K562 (cell line): Measurements from ENCODE around the gene MED15. TPM values are rescaled to one million over a fixed set of nuclear protein-coding genes. Genes with fewer than 3 reads are reported as not detected.

Source experiments
- CREM ChIP-seq: IDR thresholded peaks from 2 replicates; pipeline ENCODE4 v1.6.1; 2014; ENCODE audit warnings: antibody characterized with exemption, low read depth
- DDX20 ChIP-seq: fragments of 450-650 bp; IDR thresholded peaks from 2 replicates; pipeline ENCODE4 v1.6.1; 2016; ENCODE audit warnings: missing genetic modification characterization, low read depth, mild to moderate bottlenecking, missing compliant biosample characterization, moderate library complexity
- E2F6 ChIP-seq, 2 experiments: IDR thresholded peaks; 2 replicates each; pipeline ENCODE4 v1.6.1; 2011; ENCODE audit warnings: borderline replicate concordance in 1 of 2, control low read depth in 1 of 2, low read depth in 1 of 2, low read length in 1 of 2, mild to moderate bottlenecking in 1 of 2, mixed read lengths in 1 of 2, moderate library complexity in 1 of 2; ENCODE audit not compliant: insufficient read depth in 1 of 2, insufficient read length in 1 of 2, poor library complexity in 1 of 2, severe bottlenecking in 1 of 2; ENCODE audit errors: extremely low read depth in 1 of 2
- ETV6 ChIP-seq, 3 experiments: fragments of 150-350 bp in 1 of 3; sonication (generic) in 1 of 3; formaldehyde crosslinking in 1 of 3; IDR thresholded peaks; 2 replicates each; pipeline versions ENCODE4 v1.6.1 to v1.8.0; 2014 to 2022; ENCODE audit warnings: borderline replicate concordance in 2 of 3, low read depth in 2 of 3, antibody characterized with exemption in 1 of 3, low read length in 1 of 3, mild to moderate bottlenecking in 1 of 3, missing genetic modification reagents in 1 of 3
- GTF2F1 ChIP-seq: IDR thresholded peaks from 2 replicates; pipeline ENCODE4 v1.6.1; 2011; ENCODE audit warnings: low read depth, low read length, improper control_type of control experiment
- HES1 ChIP-seq: fragments of 450-650 bp; IDR thresholded peaks from 2 replicates; pipeline ENCODE4 v1.6.1; 2016; ENCODE audit warnings: low read depth, mild to moderate bottlenecking, moderate library complexity
- HOXB6 ChIP-seq: fragments of 250-450 bp; sonication (Bioruptor Pico); IDR thresholded peaks from 2 replicates; pipeline ENCODE4 v1.5.1; 2022; ENCODE audit warnings: mild to moderate bottlenecking, borderline replicate concordance
- ID3 ChIP-seq, 2 experiments: fragments of 250-450 bp in 1 of 2; fragments of 450-650 bp in 1 of 2; sonication (Bioruptor Pico) in 1 of 2; IDR thresholded peaks; 2 replicates each; pipeline versions ENCODE4 v1.6.1 to v1.8.0; 2016 to 2021; ENCODE audit warnings: mild to moderate bottlenecking in 2 of 2, moderate library complexity in 2 of 2, missing compliant biosample characterization in 1 of 2, missing genetic modification characterization in 1 of 2
- MAZ ChIP-seq, 2 experiments: fragments of 450-650 bp in 1 of 2; sonication (generic) in 1 of 2; formaldehyde crosslinking; IDR thresholded peaks in 1 of 2; conservative IDR thresholded peaks in 1 of 2; 2 replicates each; pipeline versions ENCODE4 v1.4.0 to v1.5.0; 2020; ENCODE audit warnings: mild to moderate bottlenecking in 1 of 2, missing genetic modification reagents in 1 of 2
- MED1 ChIP-seq: sonication (generic); formaldehyde crosslinking; IDR thresholded peaks from 2 replicates; pipeline ENCODE4 v1.8.1; 2023; ENCODE audit warnings: missing genetic modification reagents, borderline replicate concordance
- NCOA2 ChIP-seq, 2 experiments: fragments of 450-650 bp; IDR thresholded peaks; 2 replicates each; pipeline ENCODE4 v1.6.1; 2018; ENCODE audit warnings: mild to moderate bottlenecking in 2 of 2, moderate library complexity in 1 of 2; ENCODE audit not compliant: partially characterized antibody in 2 of 2
- PHF21A ChIP-seq: fragments of 450-650 bp; IDR thresholded peaks from 2 replicates; pipeline ENCODE4 v1.6.1; 2017; ENCODE audit warnings: low read depth, borderline replicate concordance
- RB1 ChIP-seq: fragments of 450-650 bp; IDR thresholded peaks from 2 replicates; pipeline ENCODE4 v1.6.1; 2017; ENCODE audit warnings: low read depth, mild to moderate bottlenecking
- TRIM24 ChIP-seq, 2 experiments: fragments of 450-650 bp; IDR thresholded peaks; 2 replicates each; pipeline ENCODE4 v1.6.1; 2016
- ZNF609 ChIP-seq: sonication (generic); formaldehyde crosslinking; IDR thresholded peaks from 2 replicates; pipeline ENCODE4 v1.8.1; 2023; ENCODE audit warnings: missing genetic modification reagents, mild to moderate bottlenecking, borderline replicate concordance
- ZNF79 ChIP-seq: fragments of 250-450 bp; sonication (Bioruptor Pico); IDR thresholded peaks from 2 replicates; pipeline ENCODE4 v1.4.0; 2020; ENCODE audit warnings: low read depth, mild to moderate bottlenecking, moderate library complexity
- polyA plus RNA-seq, 8 experiments: library from polyadenylated mRNA; depleted of rRNA in 4 of 8; stranded (reverse) in 5 of 8; unstranded in 3 of 8; fragments of >200 nt; fragmentation: Nextera tagmentation in 2 of 8; fragmentation: Illumina TruSeq in 1 of 8; extraction: Ambion mirVana in 2 of 8; extraction: Trizol in 1 of 8; gene quantifications; 2 replicates each; pipeline versions ENCODE4 v1.2.1 to v1.2.3, GENCODE V29; 2011 to 2014; ENCODE audit warnings: inconsistent platforms in 1 of 8, missing spikeins in 1 of 8
- total RNA-seq, 7 experiments: library from RNA; depleted of rRNA in 6 of 7; stranded (reverse); fragments of >200 nt in 6 of 7; fragmentation: Illumina TruSeq in 2 of 7; extraction: Trizol in 2 of 7; gene quantifications; 2 replicates each; pipeline versions ENCODE4 v1.2.1 to v1.2.3, GENCODE V29; 2011 to 2021; ENCODE audit warnings: low replicate concordance in 1 of 7

MED15 gene
- total and polyA plus RNA-seq, 9 of the 15 experiments (the other 6 are each of a cell fraction or from before 2014, with no cell fraction given), result 4.0 to 271 (median 60.1) TPM

DNA sequence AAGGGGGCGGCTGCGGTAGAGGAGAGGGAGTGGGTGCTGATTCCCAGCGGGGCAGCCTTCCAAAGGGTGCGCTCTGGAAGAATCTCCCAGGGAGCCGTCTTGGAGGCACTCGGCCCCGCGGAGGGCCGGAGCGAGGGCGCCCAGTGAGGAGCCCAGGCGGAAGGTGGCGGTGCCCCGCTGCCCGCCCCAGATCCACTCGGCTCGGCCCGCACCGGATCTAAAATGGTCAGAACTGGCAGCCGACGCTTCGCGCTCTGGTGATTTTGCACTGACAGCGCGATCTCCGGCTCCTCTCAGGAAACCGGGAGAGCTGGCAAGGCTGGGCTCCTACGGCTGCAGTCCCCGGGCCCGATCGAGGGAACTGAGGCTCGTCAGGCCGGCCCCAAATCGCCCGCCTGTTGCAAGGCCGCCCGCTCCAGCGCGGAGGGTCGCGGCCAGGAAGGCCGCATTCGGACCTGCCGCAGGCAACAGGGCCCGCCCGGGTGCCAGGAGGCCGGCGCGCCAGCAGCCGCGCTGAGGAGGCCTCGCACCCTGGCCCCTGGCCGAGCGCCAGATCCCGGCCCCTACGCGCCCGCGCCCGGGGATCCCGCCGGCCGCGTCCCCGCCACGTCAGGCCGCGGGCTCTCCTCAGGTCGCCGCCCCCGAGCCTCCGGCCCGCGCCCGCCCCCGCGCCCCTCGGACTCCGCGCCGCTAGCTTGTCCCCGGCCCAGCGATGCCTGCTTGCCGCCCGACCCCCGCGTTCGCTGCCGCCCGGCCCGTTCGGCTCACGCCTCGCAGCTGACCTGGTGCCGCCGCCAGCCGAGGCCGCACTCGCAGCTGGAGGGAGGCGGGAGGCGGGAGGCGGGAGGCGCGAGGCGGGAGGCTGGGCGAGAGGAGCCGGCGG lies 12.2 kb upstream of the MED15 start, which contains the start of gene KLHL22 (continued):
- TF ChIP-seq HES1 (no peak), PHF21A (no peak), ZNF79 (CRISPR knock-in tag) (no peak), E2F6 (IDR thresholded peaks at IDR 0.05; ENCODE audit: borderline replicate concordance in 1 of 2, extremely low read depth in 1 of 2, insufficient read depth in 1 of 2, insufficient read length in 1 of 2, low read depth in 1 of 2, low read length in 1 of 2, poor library complexity in 1 of 2, severe bottlenecking in 1 of 2) (peak; percentile 9 to 99), GTF2F1 (no peak), HOXB6 (no peak), DDX20 (tag) (no peak), TRIM24 (IDR thresholded peaks at IDR 0.05) (no peak), ETV6 (IDR thresholded peaks at IDR 0.05; ENCODE audit: borderline replicate concordance in 1 of 2, low read depth in 2 of 2, low read length in 1 of 2) (peak in 1 of 2 experiments; percentile 7; a peak in 1 of 4 replicates), ETV6 (CRISPR knock-in tag; IDR thresholded peaks at IDR 0.05; ENCODE audit: borderline replicate concordance) (no peak), ZNF609 (no peak), MAZ (CRISPR knock-in tag; conservative IDR thresholded peaks at IDR 0.05 in 1 of 2, IDR thresholded peaks at IDR 0.05 in 1 of 2) (peak; percentile 7 to 86; a peak in 2 of 4 replicates), RB1 (no peak), CREM (no peak), MED1 (CRISPR knock-in tag) (no peak), ID3 (CRISPR knock-in tag; IDR thresholded peaks at IDR 0.05) (no peak), ID3 (tag; IDR thresholded peaks at IDR 0.05) (peak; percentile 85; the same call in 1 of the 2 replicates), NCOA2 (IDR thresholded peaks at IDR 0.05; ENCODE audit: partially characterized antibody in 2 of 2) (no peak)
